ENCODE results near the gene PEMT. TPM values are rescaled to one million over a fixed set of nuclear protein-coding genes. Genes with fewer than 3 reads are reported as not detected.
A peak's percentile ranks its signal among the peaks of the same experiment; 100 is the strongest.

The PEMT gene
- total and polyA plus RNA-seq, 7 donors, result 5.3 to 21.9 (median 13.5) TPM

- Histone ChIP-seq H3K4me1 (no peaks in the 10 kb centered on the region), H3K27me3 (no peaks in the 10 kb centered on the region), H3K36me3 (no peaks in the 10 kb centered on the region), H3K4me3 (no peak overlapping the region), H3K9me3 (no peaks in the 10 kb centered on the region), H3K27ac (no peak overlapping the region)
- WGBS, 2 donors, result 93 to 94% methylated on average over 21 of the region's 21 CpGs
- TF ChIP-seq CTCF (IDR thresholded peaks at IDR 0.05) (no peak), POLR2AphosphoS5 (IDR thresholded peaks at IDR 0.05) (no peak), EP300 (IDR thresholded peaks at IDR 0.05) (no peak), POLR2A (IDR thresholded peaks at IDR 0.05) (no peak)
- no peak for DNase-seq
- intact Hi-C loops (cut with DNase I), result no loop called here
These were observed 88.6 kb downstream of the PEMT start for GRCh38 chr17:17502741-17503565.

- H3K27ac ChIP-seq, result no peak overlapping the region
- H3K4me1 ChIP-seq, result peaks cover 0 to 6% (median 5%) of the 10 kb centered on the region in 4 donors
- H3K9me3 ChIP-seq, result no peaks in the 10 kb centered on the region
- no peak for DNase-seq
- WGBS, 2 donors, result 76 to 78% methylated on average over 14 of the region's 14 CpGs
- H3K36me3 ChIP-seq, result no peaks in the 10 kb centered on the region
- H3K4me3 ChIP-seq, result no peak overlapping the region
- TF ChIP-seq CTCF (IDR thresholded peaks at IDR 0.05), result no peak
- TF ChIP-seq EP300 (IDR thresholded peaks at IDR 0.05), result no peak
- TF ChIP-seq POLR2AphosphoS5 (IDR thresholded peaks at IDR 0.05), result no peak
- no peaks in the 10 kb centered on the region for H3K27me3 ChIP-seq
- intact Hi-C loops (cut with DNase I), result no loop called here
These were observed 90.4 kb downstream of the PEMT start for GRCh38 chr17:17500999-17501605.

DNA sequence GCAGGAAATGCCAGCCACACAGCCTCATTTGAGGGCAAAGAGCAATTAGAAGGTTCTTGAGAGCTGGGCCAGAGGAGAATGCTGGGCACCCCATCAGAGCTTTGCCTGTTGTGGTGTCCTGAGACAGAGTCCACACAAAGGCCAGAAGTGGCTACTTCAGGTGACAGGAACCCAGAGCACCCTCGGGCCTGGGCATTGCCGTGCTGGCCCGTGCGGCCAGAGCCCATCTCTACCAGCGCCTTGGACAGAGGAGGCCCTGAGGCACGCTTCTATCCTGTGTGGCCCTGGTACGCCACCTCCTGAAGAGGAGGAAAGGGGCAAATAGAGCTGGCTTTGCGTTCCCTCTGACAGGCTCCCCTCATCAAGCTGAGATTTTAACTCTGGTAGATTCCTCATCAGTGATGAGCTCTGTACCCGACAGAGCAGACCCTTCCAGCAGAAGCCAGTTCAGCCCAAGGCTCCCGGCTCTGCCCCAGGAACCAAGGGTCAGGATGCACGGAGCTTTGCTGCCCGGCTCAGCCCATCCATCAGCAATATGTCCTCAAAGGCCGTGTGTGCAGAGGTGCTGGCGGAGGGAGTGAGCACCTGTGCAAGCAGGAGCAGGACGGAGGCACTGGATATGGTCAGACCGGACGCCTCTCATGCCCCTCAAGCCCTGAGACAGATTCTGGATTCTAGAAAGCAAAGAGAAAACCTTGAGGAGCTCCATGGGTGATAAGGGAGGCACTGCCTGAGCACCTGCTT, 91.9 kb downstream of the PEMT start:
- Histone ChIP-seq H3K4me3 (no peak overlapping the region), H3K27ac (no peak overlapping the region), H3K9me3 (no peaks in the 10 kb centered on the region), H3K36me3 (no peaks in the 10 kb centered on the region), H3K27me3 (peaks cover 0 to 11% (median 0%) of the 10 kb centered on the region in 3 donors), H3K4me1 (peaks cover 0 to 21% (median 20%) of the 10 kb centered on the region in 4 donors)
- WGBS, 2 donors, result 88 to 89% methylated on average over 17 of the region's 17 CpGs
- DNase-seq, result no peak
- TF ChIP-seq POLR2A (IDR thresholded peaks at IDR 0.05) (no peak), EP300 (IDR thresholded peaks at IDR 0.05) (no peak), POLR2AphosphoS5 (IDR thresholded peaks at IDR 0.05) (no peak), CTCF (IDR thresholded peaks at IDR 0.05) (no peak)
- intact Hi-C loops (cut with DNase I), result no loop called here

DNA sequence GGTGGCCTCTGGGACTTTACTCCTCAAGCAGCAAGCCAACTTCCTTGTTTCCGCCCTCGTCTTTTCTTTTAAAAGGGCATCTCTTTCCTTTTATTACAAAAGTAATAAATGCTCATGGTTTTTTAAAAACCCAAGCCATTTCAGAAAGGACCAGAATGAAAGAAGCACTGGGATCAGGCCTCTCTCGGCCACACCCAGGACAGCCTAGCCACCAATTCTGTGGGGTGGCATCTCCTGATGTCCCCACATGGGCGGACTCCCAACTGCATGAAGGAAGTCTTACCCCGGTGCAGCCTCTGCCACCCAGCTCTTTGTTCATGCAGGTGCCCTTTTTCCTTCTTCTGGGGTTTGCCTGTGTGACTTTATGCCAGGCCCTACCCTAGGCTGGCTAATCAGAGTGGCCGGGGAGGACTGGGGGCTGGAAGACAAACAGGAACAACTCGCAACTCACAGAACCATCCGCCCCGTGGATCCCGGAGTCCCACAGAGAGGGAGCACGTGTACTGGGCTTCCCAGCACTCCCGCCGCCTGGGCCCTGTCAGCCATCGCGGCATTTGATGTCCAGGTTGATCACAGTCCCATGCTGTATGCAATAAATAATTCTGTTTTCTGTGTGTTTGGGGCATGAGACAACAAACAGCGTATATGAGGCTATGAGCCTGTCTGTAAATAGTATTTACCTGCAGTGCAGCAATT, 92.8 kb downstream of the PEMT start:
- Histone ChIP-seq H3K4me1 (peaks cover 0 to 24% (median 23%) of the 10 kb centered on the region in 4 donors), H3K4me3 (no peak overlapping the region), H3K27me3 (peaks cover 0 to 11% (median 0%) of the 10 kb centered on the region in 3 donors), H3K36me3 (no peaks in the 10 kb centered on the region), H3K27ac (no peak overlapping the region), H3K9me3 (no peaks in the 10 kb centered on the region)
- DNase-seq, result peak; percentile 60
- TF ChIP-seq POLR2A (IDR thresholded peaks at IDR 0.05) (no peak), CTCF (IDR thresholded peaks at IDR 0.05) (no peak), EP300 (IDR thresholded peaks at IDR 0.05) (no peak), POLR2AphosphoS5 (IDR thresholded peaks at IDR 0.05) (no peak)
- 54 to 84% methylated on average over 16 of the region's 16 CpGs for WGBS, 2 donors
- intact Hi-C loops (cut with DNase I), result no loop called here

All from sigmoid colon (tissue), 7 donors.